Retinal pigment epithelial cell (primary cell): Measurements from ENCODE around the gene ADAMTS12.

ENCODE experiments used
- DNase-seq: peaks from one replicate; pipeline ENCODE4 v3.0.0-alpha.2; 2010; ENCODE audit warnings: low read depth
- H3K4me3 ChIP-seq: 2 replicates; pipeline ENCODE4 v1.5.1; 2011; ENCODE audit warnings: mild to moderate bottlenecking, low read length, control low read depth, moderate library complexity
- TF ChIP-seq, protein P1 (sequence below): conservative IDR thresholded peaks from 2 replicates; pipeline ENCODE4 v1.5.1; 2011; ENCODE audit warnings: low read depth, low read length, control low read depth, inconsistent platforms

Gene ADAMTS12

DNA sequence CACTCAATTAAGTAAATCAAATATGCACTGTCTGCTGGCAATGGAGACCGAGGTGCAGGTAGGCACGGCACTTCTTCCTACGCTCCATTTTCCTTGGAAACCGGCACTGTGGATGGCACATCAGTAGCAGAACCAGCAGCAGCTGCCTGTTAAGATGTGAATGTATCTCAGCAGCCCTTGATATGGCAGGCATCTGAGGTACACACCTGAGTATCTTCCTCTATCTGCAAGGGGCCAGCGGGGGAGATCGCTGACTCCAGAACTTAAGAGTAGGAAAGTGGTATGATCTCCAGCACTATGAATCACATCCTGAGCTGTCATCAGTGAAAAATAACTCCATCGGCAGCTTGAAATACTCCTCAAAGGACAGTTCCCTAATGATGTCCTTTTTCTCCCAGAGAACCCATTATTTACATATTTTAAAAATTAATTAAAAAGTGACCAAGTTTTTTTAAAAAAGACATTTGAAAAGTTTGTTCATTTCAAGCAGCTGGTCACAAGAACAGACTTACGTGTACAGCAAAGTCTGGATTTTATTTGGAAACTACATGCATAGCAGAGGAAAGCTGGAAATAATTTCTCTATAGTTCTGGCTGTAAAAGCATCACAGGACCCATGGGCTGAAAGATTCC, 97.1 kb downstream of the ADAMTS12 start:
- no peak overlapping the region for H3K4me3 ChIP-seq
- DNase-seq = no peak
- TF ChIP-seq, protein P1, sequence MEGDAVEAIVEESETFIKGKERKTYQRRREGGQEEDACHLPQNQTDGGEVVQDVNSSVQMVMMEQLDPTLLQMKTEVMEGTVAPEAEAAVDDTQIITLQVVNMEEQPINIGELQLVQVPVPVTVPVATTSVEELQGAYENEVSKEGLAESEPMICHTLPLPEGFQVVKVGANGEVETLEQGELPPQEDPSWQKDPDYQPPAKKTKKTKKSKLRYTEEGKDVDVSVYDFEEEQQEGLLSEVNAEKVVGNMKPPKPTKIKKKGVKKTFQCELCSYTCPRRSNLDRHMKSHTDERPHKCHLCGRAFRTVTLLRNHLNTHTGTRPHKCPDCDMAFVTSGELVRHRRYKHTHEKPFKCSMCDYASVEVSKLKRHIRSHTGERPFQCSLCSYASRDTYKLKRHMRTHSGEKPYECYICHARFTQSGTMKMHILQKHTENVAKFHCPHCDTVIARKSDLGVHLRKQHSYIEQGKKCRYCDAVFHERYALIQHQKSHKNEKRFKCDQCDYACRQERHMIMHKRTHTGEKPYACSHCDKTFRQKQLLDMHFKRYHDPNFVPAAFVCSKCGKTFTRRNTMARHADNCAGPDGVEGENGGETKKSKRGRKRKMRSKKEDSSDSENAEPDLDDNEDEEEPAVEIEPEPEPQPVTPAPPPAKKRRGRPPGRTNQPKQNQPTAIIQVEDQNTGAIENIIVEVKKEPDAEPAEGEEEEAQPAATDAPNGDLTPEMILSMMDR = no peak

DNA sequence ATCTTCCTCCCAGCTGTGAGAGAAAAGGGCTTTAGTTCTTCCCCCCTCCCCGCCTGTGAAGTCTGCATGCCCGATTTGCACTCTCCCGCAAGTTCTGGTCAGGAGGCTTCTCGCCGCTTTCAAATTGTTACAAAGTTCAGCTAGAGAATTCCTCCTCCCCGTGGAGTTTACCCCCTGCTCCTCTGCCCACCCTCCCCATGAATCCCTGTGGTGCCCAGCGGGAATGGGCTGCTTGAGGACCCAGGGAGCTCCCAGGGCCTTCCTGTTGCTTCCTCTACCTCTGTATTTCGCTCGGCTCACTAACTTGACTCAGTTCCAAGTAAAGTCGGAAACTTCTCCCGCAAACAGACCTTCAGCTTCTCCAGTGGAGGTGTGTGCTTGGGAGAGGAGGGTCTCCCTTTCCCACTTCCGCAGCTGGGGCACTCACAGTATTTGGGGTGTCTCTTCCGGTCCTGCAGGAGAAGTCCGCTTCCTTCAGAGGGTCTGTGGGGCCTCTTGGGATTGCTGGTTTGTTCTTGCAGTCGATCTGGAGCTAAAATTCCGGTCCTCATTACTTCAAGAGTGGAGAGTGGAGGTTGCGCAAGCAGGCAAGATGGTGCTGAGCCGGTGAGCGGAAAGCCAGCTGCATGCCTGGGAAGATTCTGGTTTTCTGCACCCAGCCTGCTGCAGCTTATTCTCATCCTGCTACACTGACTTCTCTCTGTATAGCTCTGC, 97.8 kb downstream of the ADAMTS12 start:
- no peak for DNase-seq
- H3K4me3 ChIP-seq = no peak overlapping the region
- TF ChIP-seq, protein P1 = no peak

- H3K4me3 ChIP-seq = no peak overlapping the region
- DNase-seq = no peak
- TF ChIP-seq, protein P1 = no peak
Observed at GRCh38 chr5:33793276-33793675, 98.5 kb downstream of the ADAMTS12 start.

DNA sequence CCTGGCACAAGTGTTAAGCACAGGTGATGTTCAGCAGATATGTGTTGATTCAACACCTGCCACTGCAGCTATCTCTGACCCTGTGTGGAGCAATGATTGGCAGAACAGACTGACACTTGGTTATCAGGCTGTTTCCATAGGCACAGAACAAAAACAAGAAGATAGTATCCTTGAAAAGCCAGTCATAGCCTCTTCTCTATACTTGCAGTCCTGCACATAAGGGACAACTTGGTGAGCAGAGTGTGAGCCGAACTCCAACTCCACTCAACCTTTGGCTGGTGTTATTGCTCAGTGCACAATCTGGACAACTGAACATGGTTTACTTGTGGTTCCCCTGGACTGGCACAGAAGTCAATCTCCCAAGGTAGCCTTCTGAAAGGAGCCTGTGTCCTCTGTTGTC, 99.2 kb downstream of the ADAMTS12 start:
- DNase-seq = no peak
- TF ChIP-seq, protein P1 = no peak
- no peak overlapping the region for H3K4me3 ChIP-seq

DNA sequence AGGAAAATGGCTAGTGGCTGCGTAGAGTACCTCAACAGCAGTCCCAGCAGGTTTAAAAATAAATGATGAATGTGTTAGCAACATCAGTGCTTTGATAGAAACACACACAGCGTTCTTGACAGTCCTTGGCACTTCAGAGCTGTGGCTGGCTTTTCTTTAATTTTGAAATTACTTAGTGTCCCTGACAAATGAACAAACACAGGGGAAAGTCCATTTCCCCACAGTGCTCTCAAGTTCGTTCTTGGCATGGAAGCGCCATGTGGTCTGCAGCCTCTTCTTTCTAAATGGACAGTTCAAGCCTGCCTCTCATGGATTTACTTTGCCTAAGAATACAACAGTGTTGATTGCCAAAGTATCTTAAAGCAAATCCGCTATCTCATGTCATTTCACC, 102.2 kb downstream of the ADAMTS12 start:
- TF ChIP-seq, protein P1 = no peak
- no peak overlapping the region for H3K4me3 ChIP-seq
- no peak for DNase-seq

- peak; percentile 81 for DNase-seq
- TF ChIP-seq, protein P1 = no peak
- H3K4me3 ChIP-seq = no peak overlapping the region
Observed at GRCh38 chr5:33788922-33789566, 102.7 kb downstream of the ADAMTS12 start.
